GM20431 (cell line): ENCODE measurements around the gene MAOB.
"Not testable (repeated sequence)": the region's sequence is repeated elsewhere in the genome, so short reads cannot be mapped to it uniquely, and the experiment has no call there.

ENCODE experiments used
- in situ Hi-C: fragments of 300-500 bp; cut with MseI, MboI; formaldehyde crosslinking; loops from one replicate; pipeline ENCODE4 v1.15.0; 2020; ENCODE audit warnings: low sequenced_read_pairs; ENCODE audit not compliant: unreplicated experiment

The MAOB gene

GRCh38 chrX:43882294-43882681, at the start of gene MAOB:
Gene MAOB, minus strand, starts transcription at chrX:43882450. Its CDS starts 151 bp downstream, at chrX:43882299.
- in situ Hi-C loops: no loop called here

GRCh38 chrX:43922032-43922431, 39.8 kb upstream of the MAOB start:
- in situ Hi-C loops: not testable (repeated sequence)

DNA sequence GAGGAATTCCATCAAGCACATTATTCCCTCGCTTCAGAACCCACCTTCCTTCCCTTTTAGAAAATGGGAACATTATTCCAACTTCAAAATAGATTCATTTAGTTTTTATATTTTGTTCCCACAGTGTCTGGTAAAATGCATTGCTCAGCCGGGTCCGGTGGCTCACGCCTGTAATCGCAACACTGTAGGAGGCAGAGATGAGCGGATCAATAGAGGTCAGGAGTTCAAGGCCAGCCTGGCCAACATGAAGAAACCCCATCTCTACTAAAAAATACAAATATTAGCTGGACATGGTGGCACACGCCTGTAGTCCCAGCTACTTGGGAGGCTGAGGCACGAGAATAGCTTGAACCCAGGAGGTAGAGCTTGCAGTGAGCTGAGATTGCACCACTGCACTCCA, 28.5 kb upstream of the MAOB start:
- in situ Hi-C loops: not testable (repeated sequence)

GRCh38 chrX:43910012-43910411, 27.8 kb upstream of the MAOB start:
- in situ Hi-C loops: no loop called here

GRCh38 chrX:43909141-43909540, 26.9 kb upstream of the MAOB start:
- in situ Hi-C loops: no loop called here

DNA sequence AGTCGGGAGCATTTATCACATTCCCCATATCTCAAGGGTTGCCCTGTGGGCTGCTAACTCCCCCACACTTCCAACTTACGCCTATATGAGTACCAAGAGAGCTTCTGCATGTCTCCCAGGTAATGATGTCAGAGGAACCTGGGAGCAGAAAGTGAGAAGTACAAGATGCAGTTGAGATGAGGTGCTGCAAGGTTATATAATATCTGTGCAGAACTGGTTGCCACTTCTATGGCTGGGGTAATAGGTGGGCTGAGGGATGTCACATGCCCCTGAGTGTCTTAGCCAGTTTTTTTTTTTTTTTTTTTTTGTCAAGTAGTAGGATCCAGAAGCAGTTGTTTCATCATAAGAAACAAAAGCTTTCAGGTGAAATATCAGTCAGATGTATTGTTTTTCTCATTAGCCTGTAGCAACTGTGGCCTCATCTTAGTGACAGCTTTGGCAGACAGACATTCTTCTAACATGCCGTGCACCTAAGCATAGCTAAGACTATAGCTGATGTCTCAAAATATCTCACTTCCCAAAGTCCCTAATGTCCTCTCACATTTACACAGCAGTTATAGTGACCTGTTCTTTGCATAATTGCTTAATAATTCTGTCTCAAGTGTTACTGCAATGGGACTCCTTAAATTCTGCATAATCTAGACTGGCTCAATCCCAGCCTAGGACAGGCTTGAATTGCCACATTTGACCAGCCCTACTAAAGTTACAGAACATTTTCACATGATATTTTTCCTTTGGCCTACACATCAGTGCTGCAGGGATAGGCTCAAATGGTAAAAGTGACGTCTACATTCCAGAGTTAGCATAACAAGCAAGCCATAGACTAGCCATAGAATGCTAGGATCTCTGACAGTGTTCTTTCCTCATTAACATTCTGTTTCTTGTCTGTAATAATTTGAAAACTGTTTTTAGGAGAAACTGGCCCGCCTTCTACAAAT, 17.9 kb upstream of the MAOB start:
- in situ Hi-C loops: no loop called here

- in situ Hi-C loops: no loop called here
Observed at GRCh38 chrX:43898406-43899035, 16.3 kb upstream of the MAOB start.

- in situ Hi-C loops: no loop called here
Observed at GRCh38 chrX:43897290-43897689, 15.0 kb upstream of the MAOB start.

- in situ Hi-C loops: no loop called here
Observed at GRCh38 chrX:43892336-43892870, 10.2 kb upstream of the MAOB start.

- in situ Hi-C loops: no loop called here
Observed at GRCh38 chrX:43885617-43886016, 3.4 kb upstream of the MAOB start.

GRCh38 chrX:43881410-43882293, 598 bp downstream of the MAOB start:
- in situ Hi-C loops: no loop called here

- in situ Hi-C loops: no loop called here
Observed at GRCh38 chrX:43880425-43880824, 1.8 kb downstream of the MAOB start.

- in situ Hi-C loops: no loop called here
Observed at GRCh38 chrX:43878906-43879526, 3.2 kb downstream of the MAOB start.

GRCh38 chrX:43876680-43877079, 5.6 kb downstream of the MAOB start:
- in situ Hi-C loops: no loop called here

GRCh38 chrX:43870758-43871419, 11.4 kb downstream of the MAOB start:
- in situ Hi-C loops: no loop called here

DNA sequence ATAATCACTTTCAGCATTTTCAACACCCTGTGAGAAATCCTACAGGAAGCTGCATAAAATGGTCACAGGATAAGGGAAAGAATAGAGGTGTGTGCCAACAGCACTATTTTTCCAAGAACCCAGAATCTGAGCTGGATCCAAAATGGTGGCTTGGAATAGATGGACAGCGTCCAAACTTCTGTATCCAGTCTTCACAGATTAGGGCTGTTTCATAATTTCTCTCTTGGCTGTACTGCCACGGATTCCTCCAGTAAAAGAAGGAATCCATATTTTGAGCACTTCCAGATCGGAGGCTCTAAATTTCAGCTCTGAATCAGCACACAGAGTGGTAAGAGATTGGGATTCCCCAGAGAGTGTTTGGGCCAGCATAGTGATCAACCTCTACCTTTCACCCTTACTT, 12.2 kb downstream of the MAOB start:
- in situ Hi-C loops: no loop called here

- in situ Hi-C loops: no loop called here
Observed at GRCh38 chrX:43868791-43869190, 13.5 kb downstream of the MAOB start.

GRCh38 chrX:43866423-43866822, 15.8 kb downstream of the MAOB start:
- in situ Hi-C loops: no loop called here

DNA sequence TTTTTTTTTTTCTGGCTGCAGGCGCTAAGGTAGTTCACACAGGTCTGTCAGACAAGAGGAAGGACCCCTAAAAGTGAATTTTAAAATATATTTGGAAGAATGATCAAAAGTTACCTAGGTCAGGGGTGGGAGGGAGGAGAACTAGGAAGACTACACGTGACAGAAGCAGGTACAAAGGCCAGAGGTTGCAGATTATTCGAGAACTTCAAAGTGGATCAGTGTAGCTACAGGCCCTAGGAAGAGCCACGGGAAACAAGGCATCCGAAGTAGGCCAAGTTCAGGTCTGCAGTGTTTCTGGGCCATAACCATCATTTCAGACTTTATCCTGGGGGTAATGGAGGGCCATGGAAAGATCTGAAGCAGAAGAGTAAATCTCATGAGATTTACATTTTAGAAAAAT, 16.5 kb downstream of the MAOB start:
- in situ Hi-C loops: no loop called here
